PC-3 (cell line): ENCODE measurements around the gene ERFE. TPM values are rescaled to one million over a fixed set of nuclear protein-coding genes. Genes with fewer than 3 reads are reported as not detected.

Source experiments
- ATAC-seq: fragments of 200-7000 bp; cut with Tn5 transposase; 2 replicates; pipeline ENCODE4 v1.9.1; 2020; ENCODE audit warnings: mild to moderate bottlenecking, moderate library complexity
- BruUV-seq: library from RNA; stranded (reverse); fragments of 400-500 nt; replicated peaks from 2 replicates; lab custom pipeline; 2021; lab: Mats Ljungman, UMichigan
- CTCF ChIA-PET: fragments of 300-600 bp; sonication (Branson Sonifier 250); formaldehyde crosslinking; loops from one replicate; lab custom pipeline; 2022; ENCODE audit warnings: antibody characterized with exemption; lab: Charles Lee
- POLR2A ChIA-PET: fragments of 300-600 bp; sonication (Branson Sonifier 250); formaldehyde crosslinking; loops from one replicate; lab custom pipeline; 2022; ENCODE audit warnings: antibody characterized with exemption; ENCODE audit not compliant: unreplicated experiment; lab: Charles Lee
- DNase-seq: peaks from one replicate; pipeline ENCODE4 v3.0.0-alpha.2; 2015
- H2AFZ ChIP-seq: fragments of 300-600 bp; sonication (generic); 2 replicates; pipeline ENCODE4 v1.6.0; 2016; ENCODE audit warnings: antibody characterized with exemption, low read length
- H3F3A ChIP-seq: fragments of 300-600 bp; sonication (generic); one replicate; pipeline ENCODE4 v1.6.0; 2017; ENCODE audit warnings: antibody characterized with exemption, low read length, control low read depth, mild to moderate bottlenecking; ENCODE audit not compliant: unreplicated experiment
- H3K27ac ChIP-seq: fragments of 300-600 bp; sonication (generic); 2 replicates; pipeline ENCODE4 v1.5.1; 2016; ENCODE audit warnings: mild to moderate bottlenecking, low read length
- H3K27me3 ChIP-seq: fragments of 300-600 bp; sonication (generic); 2 replicates; pipeline ENCODE4 v1.6.1; 2016; ENCODE audit warnings: low read length, mixed read lengths
- H3K36me3 ChIP-seq: fragments of 300-600 bp; sonication (generic); 2 replicates; pipeline ENCODE4 v1.6.1; 2016; ENCODE audit warnings: low read depth, mixed run types, low read length, mixed read lengths
- H3K4me1 ChIP-seq: fragments of 300-600 bp; sonication (generic); 2 replicates; pipeline ENCODE4 v1.5.1; 2016; ENCODE audit warnings: low read length; ENCODE audit not compliant: insufficient read depth
- H3K4me2 ChIP-seq: fragments of 300-600 bp; sonication (generic); 2 replicates; pipeline ENCODE4 v1.6.0; 2016; ENCODE audit warnings: low read length
- H3K4me3 ChIP-seq: fragments of 300-600 bp; sonication (generic); 2 replicates; pipeline ENCODE4 v1.5.1; 2016; ENCODE audit warnings: mild to moderate bottlenecking, low read length, mixed read lengths
- H3K79me2 ChIP-seq: fragments of 300-600 bp; sonication (generic); 2 replicates; pipeline ENCODE4 v1.6.1; 2017; ENCODE audit warnings: low read length, mixed read lengths
- H3K9ac ChIP-seq: fragments of 300-600 bp; sonication (generic); 2 replicates; pipeline ENCODE4 v1.6.0; 2016; ENCODE audit warnings: mild to moderate bottlenecking, low read length
- H3K9me2 ChIP-seq: fragments of 300-600 bp; sonication (generic); replicated peaks from 2 replicates; pipeline ENCODE4 v1.6.1; 2016; ENCODE audit warnings: mixed run types, low read length, mixed read lengths
- H3K9me3 ChIP-seq: fragments of 300-600 bp; sonication (generic); 2 replicates; pipeline ENCODE4 v1.6.1; 2016; ENCODE audit warnings: low read length, mixed read lengths
- H4K20me1 ChIP-seq: fragments of 300-600 bp; sonication (generic); 2 replicates; pipeline ENCODE4 v1.6.1; 2016; ENCODE audit warnings: low read length, mixed read lengths
- CTCF ChIP-seq: fragments of 300-600 bp; sonication (generic); conservative IDR thresholded peaks from 2 replicates; pipeline ENCODE4 v1.5.1; 2017; ENCODE audit warnings: antibody characterized with exemption, low read depth, mild to moderate bottlenecking, low read length
- EZH2 ChIP-seq: fragments of 300-600 bp; sonication (generic); IDR thresholded peaks from one replicate; pipeline ENCODE4 v1.6.1; 2017; ENCODE audit warnings: antibody characterized with exemption, mild to moderate bottlenecking, low read length; ENCODE audit not compliant: unreplicated experiment
- EZH2phosphoT487 ChIP-seq: fragments of 300-600 bp; sonication (generic); IDR thresholded peaks from 2 replicates; pipeline ENCODE4 v1.6.1; 2018; ENCODE audit warnings: mild to moderate bottlenecking, antibody characterized with exemption, low read length, borderline replicate concordance
- intact Hi-C: fragments of 100-400 bp; cut with micrococcal nuclease; formaldehyde crosslinking; loops from 2 replicates; pipeline ENCODE4 v1.9.0; 2023
- total RNA-seq: library from RNA; depleted of rRNA; stranded (reverse); fragments of >200 nt; gene quantifications from 2 replicates; pipeline ENCODE4 v1.2.3, GENCODE V29; 2014

The ERFE gene
- total RNA-seq, 1 experiment from 2014 or later, result 7.4 TPM

GRCh38 chr2:238187618-238188548 is 29.1 kb downstream of the ERFE start:
- Histone ChIP-seq H3K27me3 (no peaks in the 10 kb centered on the region), H3K9me3 (no peaks in the 10 kb centered on the region), H3K36me3 (peaks cover 68% of the 10 kb centered on the region), H3K4me1 (no peaks in the 10 kb centered on the region), H3K9me2 (no peaks in the 10 kb centered on the region), H4K20me1 (no peaks in the 10 kb centered on the region), H3K4me3 (no peak overlapping the region), H2AFZ (no peak overlapping the region), H3K4me2 (no peak overlapping the region), H3F3A (no peaks in the 10 kb centered on the region), H3K27ac (no peak overlapping the region), H3K79me2 (no peaks in the 10 kb centered on the region), H3K9ac (no peak overlapping the region)
- no TSS peak for BruUV-seq
- DNase-seq, result no peak
- CTCF ChIA-PET, result no interaction called here
- no peak for ATAC-seq
- TF ChIP-seq CTCF (no peak), EZH2 (no peak), EZH2phosphoT487 (no peak)
- POLR2A ChIA-PET, result no interaction called here
- intact Hi-C loops, result no loop called here

- peaks cover 61% of the 10 kb centered on the region for H3K36me3 ChIP-seq
- H3K27ac ChIP-seq, result no peak overlapping the region
- CTCF ChIA-PET, result no interaction called here
Measured at GRCh38 chr2:238190445-238190844, 31.7 kb downstream of the ERFE start.

More at GRCh38 chr2:238190445-238190844, 31.7 kb downstream of the ERFE start:
- BruUV-seq, result no TSS peak
- intact Hi-C loops, result no loop called here
- DNase-seq, result no peak
- peaks cover 11% of the 10 kb centered on the region for H3K79me2 ChIP-seq
- H2AFZ ChIP-seq, result no peak overlapping the region
- H3K4me2 ChIP-seq, result no peak overlapping the region
- H3K4me3 ChIP-seq, result no peak overlapping the region
- H3K27me3 ChIP-seq, result no peaks in the 10 kb centered on the region
- no peaks in the 10 kb centered on the region for H3F3A ChIP-seq
- no peaks in the 10 kb centered on the region for H3K9me3 ChIP-seq
- ATAC-seq, result no peak
- H3K4me1 ChIP-seq, result no peaks in the 10 kb centered on the region
- no peaks in the 10 kb centered on the region for H3K9me2 ChIP-seq
- 0 out of 2 replicates have a peak, but pooled peaks cover 2% of the 10 kb centered on the region for H4K20me1 ChIP-seq
- H3K9ac ChIP-seq, result no peak overlapping the region
- POLR2A ChIA-PET, result no interaction called here
- TF ChIP-seq CTCF (no peak), EZH2 (no peak), EZH2phosphoT487 (no peak)
